M059J (cell line): ENCODE measurements around the gene SKIDA1. TPM values are rescaled to one million over a fixed set of nuclear protein-coding genes. Genes with fewer than 3 reads are reported as not detected.

Experiments
- DNase-seq: peaks from one replicate; pipeline ENCODE4 v3.0.0-alpha.2; 2012; ENCODE audit warnings: low read depth
- total RNA-seq: library from RNA; depleted of rRNA; stranded (reverse); fragments of >200 nt; shearing (Covaris generic); gene quantifications from 2 replicates; pipeline ENCODE4 v1.2.3, GENCODE V29; 2014

The SKIDA1 gene
- total RNA-seq, 1 experiment from 2014 or later: 1.9 TPM

DNA sequence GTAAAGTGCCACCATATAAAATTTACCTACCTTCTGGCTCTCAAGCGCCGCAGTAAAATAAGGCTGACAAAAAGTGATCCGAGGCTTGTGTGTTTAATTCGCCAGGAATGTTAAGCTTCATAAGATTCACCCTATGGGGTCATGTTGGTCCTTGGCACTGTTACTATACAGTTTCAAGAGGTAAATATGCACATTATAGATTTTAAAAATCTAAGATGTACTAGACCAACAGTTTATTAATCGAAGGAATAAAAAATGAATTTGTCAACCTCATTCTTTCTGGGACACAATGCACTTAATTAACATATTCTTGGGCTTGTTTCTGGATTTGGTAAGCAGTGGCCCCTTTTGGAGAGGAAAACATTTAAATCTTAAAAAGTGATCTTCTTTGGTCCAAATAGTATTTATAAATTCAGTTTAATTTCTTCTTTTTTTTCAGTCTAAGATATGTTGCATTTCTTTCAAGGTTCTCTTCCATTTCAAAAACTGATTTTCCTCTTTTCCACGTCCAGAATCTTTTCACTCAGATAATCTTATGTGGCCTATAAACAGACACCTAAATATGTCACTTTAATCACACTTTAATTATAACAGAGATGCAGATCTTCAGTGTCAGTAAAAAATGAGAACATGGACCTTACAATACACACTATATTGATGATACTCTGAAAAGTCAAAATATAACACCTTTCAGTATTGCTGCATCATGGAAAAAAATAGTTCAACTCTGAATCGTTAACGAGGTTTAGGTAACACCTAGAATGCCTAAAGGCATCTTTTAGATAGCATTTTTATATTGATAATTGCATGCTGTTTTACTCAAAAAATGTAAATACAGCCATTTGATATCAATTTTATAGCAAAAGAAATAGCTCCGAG, 3.8 kb upstream of the SKIDA1 start:
- peak; percentile 53 for DNase-seq

DNA sequence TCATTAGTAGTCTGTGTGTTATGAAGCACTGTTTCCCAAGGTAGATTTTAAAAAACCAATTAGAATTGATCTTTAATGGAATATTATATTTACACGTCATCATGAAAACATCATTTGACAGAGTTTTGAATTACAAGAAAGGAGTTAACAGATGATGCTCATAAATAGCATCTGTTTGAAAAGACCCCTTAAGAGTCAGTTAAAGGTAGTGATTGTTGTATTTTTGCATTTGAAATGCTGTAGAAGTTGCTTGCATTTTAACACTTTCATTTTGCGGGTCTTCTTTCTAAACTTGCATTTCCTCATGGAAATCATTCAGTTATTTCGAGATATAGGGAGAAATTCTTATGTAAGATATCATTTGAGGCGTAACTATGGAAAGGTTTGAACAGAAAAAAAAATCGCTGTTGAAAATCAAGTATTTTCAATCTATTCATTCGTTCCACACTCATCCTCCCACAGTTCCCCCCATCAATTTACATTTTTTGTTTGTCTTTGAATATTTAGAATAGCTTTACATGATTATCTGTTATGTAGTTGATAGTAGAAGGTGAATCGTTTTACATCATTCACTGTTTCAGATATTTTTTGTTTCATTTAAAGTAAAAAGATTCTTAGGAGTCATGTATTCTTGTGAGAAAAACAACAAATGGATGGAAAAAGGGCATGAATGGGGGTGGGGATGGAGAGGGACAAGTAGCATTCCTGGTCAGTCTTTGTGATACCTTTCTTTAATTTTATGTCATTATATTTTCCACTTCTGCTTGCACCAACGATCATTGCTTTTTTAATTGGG, 3.0 kb upstream of the SKIDA1 start:
- DNase-seq: no peak

DNA sequence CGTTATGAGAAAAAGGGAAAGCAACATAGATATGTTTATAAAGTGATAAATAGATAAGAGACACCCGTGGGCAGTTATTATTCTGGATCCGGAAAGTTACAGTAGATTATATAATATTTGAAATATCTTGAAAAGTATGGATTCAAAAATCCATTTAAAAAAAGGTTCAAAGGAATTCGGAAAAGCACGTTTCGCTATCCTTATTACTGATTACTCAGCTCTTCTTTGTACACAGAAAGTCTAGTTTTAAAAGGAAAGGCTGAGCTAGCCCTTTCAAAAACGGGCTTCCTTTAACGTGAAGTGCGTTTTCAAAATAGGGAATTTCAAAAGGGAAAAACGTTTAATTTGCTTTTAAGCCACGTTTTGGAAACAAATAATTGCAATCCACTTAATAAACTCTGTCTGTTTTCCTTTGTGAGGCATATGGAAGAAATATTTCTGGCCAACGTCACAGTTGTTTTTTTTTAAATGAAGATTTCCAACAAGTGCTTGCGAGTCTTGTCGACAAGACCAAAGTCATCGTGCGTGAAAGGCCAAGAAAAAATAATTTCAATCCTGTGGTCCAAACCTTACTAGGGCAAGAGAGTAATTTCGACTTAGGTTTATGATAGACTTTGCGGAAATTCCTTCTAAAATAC, 2.2 kb upstream of the SKIDA1 start:
- peak; percentile 58 for DNase-seq

DNA sequence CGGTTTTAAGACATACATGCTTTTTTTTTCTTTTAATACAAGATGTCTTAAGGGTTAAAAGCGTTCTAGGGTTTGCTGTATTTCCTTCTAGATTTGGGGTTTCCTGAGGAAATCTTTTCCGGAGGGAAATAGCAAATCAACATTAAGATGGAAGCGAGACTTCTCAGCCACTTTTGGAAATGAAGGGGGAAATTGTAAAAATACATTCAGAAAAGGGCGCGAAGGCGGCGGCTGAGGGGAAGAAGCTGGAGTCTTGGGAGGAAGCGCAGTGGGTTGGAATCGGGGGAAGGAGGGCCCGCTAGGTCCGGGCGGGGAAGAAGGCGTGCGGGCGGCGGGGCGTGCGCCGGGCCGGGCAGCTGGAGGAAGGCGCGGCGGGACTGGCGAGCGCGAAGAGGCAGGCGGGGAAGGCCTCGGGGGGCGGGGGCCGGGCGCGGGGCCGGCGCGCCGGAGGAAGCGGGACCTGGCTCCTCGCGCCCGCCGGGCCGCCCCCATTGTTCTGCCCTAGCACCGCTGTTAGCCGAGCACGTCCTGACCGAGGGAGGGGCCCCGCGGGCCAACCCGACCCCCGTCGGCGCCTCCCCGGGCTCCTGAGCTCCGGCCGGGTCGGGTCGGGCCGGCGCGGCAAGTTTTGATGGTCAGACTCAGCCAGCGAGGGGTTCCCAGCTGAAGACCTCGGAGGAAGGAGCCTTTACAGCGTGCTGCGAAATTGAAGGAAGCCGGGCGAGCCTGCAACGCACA, 1.5 kb upstream of the SKIDA1 start:
- DNase-seq: peak; percentile 51

DNA sequence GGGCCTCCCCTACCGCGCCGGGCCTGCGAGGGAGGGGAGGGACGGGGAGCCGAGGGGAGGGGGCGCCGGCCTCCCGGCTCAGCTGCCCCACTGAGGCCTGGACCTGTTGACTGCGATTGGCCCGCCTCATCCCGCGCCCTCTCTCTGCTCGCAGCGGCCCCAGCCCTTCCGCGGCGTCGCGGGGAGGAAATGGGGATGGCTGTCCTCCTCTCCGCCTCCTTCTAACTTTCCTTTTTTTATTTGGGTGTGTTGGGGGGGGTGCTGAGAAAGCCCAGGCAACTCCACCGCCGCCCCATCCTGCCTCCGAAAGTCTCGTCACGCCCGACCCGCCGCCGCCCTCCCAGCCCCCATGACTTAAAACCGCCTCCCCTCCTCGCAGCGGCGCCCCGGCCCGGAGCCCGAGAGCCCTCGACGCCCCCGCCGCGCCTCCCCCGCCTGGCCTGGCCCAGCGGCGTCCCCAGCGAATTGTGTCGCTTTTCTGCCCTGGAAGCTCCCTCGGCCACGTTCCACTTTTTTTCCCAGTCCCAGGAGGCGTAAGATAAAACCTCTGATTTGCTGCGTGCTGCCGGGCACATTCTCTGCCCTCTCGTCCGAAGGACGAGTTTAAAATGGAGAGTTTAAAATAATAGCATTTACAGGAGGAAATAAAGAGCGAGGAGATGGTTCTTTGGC, 842 bp upstream of the SKIDA1 start:
- peak; percentile 76 for DNase-seq

DNA sequence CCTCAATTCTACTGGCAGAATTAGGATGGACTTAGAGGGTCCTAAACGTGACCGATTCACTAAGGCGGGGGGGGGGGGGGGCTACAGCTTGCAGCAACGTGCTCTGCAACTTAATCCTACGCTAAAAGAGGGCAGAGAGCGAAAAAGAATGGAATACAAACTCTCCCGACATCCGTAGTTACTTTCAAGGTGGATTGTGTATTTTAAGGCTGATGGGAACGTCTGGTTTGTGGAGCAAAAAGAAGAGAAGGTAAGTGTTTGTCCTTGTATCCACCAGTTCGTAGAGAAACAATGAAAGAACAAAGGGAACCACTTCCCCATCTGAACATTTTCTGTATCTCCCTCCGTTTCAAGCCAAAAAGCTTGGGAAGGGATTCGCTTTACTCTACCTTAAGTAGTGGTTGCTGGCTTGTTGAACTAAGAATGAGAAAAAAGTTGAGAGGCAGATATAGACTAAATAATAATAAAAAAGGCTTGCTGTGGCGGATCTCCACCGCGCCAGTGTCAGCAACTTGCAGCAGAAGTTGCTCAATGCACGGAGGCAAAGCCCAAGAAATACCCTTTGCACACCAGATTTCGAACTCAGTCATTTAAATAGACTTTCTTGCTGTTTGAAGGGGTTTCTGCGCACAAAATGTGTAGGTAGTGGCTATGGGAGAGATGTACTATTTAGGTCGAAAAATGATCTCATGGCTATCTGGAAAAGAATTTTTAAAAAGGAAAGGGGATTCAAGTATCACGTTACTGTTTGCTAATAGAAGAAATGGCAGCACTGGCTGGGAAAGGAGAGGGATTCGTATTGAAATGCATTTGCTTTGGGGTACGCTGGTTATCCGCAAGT, 736 bp downstream of the SKIDA1 start:
- peak; percentile 31 for DNase-seq

DNA sequence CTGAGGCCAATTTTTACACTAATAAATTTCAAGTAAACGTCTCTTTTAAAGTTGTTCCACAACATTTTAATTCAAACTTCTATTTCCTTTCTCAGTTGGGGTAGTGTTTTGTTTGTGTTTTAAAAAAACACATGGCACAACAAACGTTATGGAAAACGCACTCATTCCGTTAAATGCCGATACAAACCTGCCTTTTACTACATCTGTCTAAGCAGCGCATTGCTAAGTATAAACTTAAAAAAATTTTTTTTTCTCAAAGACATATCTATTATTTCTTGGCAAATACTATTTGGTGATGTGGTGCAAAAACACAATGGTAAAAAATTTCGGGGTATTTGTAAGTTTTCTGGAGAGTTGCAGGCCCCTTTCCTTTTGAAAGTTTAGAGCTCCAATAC, 1.4 kb downstream of the SKIDA1 start:
- DNase-seq: no peak

DNA sequence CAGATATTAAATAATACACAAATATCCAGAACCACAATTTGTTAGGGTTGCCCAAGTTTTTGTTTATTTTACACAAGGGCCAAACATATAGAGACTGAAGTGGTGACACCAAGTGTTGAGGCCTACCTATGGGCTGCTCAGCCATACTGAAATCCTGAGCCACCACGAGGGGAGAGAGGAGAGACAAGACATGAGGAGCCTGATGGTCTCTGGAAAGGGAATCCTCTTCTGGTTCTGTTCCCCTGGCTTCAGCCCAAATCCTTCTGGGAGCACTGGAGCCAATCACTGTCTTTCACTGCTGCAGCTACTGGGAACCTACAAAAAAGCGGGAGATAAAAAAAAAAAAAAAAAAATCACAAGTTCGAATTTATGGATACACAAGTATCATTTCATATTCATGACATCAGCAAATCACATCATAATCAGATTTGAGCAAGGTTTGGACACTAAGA, 1.9 kb downstream of the SKIDA1 start:
- DNase-seq: peak; percentile 53

DNA sequence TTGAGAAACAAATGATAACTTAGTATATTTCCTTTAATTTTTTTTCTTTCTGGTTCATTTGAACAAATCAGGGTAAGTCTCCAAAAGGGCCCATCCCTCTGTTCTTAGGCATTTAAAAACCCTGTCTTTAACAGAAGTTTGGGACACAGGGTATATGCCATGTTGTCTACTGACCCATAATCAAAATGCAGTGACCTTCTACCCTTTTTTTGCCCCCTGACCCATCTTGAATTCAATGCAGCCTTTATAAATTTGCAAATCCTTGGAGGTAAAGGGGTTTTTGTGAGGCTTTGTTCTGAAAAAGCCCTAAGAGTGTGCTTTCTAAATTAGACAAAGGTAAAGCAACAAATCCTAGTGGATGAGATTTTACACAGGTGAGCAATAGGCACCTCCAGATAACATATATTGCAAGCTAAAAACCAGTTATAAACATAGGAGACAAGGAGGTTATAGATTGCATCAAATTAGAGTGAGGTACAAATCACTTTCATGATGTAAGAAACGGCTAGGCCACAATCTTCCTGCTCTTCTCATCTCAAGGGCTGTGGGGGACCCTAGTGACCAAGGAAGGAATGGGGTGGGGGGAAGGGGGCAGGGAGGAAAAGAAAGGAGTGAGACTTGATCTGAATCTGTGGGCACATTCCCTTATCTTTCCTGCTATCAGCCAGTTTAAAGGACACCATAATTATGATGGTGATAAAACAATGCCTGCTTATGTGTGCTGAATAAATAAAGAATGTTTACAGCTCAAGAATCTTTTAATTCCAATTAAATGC, 2.7 kb downstream of the SKIDA1 start:
- peak; percentile 38 for DNase-seq

DNA sequence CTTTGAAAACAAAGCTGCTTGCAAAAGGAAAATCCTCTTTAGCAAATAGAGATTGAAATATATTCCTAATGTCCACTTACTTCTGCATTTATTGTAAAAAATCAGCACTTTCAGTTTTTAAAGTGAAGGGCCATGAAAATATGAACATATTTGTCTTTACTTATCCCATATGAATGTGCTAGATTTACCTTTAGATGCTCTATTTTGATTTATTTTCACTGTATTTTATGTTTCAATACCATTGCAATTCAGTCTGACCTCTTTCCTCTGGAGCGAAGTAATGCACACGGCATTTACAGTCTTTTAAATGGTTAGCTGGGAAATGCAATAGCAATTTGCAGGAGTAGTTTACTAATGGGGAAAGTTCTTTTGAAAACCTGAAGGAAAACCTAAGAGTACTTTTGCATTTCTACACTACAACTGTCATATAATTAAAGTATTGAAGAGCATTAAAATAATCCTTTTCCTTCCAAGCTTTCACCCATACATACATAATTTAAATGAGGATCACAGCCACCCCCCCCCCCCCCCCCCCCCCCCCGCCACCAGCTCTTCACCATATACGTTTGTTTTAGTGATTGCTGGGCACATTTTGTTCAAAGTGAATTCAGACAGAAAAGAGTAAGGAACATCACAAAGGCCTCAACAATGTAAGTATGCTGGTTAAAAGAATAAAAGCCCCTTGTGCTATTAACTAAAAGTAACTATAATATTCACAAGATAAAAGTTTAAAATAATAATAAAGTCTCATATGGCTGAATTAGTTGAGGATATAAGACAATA, 3.5 kb downstream of the SKIDA1 start:
- DNase-seq: peak; percentile 3

DNA sequence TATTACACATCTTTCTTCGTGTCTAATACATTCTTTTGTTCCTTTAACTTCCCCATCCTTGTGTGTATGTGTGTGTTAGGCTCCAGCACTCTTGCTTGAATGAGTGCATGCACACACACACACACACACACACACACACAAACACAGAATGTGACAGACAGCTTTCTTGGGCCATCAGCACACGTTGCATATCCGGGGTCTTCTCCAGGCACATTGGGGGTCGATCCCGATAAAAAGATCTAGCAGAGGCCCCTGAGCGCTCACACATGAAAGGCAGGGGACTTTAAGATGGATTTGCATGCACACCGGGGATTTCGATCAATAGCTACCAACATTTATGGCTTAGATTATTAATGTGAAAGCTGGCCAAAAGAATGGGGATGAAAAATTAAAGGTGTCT, 4.5 kb downstream of the SKIDA1 start:
- peak; percentile 3 for DNase-seq

DNA sequence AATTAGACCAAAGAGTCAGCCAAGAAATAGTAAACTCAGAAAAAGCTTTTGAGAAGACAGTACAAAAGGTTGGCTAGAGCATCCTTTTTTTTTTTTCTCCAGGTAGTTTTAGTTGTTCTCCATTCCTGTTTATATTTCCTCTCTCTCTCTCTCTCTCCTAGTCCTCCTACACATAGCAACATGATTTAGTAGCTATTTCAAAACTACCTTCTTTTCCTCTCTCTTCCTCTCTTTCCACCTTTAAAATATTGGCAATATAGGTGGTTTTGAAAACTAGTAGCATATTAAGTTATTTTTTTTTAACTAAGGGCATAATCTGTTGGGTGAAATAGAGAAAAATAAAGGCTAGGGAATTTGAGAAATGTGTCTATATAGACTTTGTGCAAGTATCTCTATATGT, 5.0 kb downstream of the SKIDA1 start:
- DNase-seq: no peak

DNA sequence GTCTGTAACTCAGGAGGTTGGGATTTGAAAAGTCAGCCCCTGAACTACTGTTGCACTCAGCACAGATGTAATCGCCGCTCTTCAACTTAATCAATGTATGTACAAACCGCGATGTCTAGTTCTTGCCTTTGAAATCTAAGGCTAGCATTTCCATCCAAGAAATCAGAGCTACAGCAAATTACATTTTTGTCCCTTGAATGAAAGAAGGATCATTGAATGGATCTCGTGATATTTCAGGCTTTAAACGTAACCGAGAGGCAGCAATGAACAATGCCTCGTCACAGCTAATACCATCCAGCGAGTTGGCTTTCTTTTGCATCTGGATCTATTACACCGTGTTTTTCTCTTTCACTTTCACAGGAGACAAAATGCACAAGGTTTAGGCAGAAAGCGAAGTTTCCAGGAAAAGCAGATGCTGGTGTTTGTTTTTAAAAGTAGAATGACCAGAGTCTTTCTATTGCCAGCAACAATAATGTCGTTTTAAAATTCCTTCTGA, 5.5 kb downstream of the SKIDA1 start:
- DNase-seq: peak; percentile 73

DNA sequence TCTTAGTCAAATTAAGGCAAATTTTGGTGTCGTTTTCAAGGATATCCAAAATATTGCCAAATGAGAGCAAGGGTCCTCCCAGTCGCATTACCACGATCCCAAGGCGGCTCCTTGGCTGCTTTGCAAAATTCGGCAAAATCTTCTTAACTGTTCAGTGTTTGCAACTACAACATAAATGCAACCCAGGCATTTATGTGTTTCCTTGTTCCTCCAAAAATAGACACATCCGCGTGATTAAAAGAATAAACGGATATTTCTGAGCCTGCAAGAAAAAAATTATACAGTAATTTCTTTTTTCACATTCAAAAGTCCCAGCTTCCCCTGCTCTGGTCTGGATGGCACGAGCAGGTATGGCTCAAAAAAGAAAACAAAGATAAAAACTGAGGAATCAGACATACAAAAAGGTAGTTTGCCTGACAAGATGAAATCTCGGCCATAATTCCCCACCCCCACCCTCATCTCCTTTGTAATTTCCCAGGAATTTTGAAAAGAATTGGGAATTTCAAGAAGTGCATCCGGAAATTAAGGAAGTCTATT, 6.0 kb downstream of the SKIDA1 start:
- peak; percentile 9 for DNase-seq

DNA sequence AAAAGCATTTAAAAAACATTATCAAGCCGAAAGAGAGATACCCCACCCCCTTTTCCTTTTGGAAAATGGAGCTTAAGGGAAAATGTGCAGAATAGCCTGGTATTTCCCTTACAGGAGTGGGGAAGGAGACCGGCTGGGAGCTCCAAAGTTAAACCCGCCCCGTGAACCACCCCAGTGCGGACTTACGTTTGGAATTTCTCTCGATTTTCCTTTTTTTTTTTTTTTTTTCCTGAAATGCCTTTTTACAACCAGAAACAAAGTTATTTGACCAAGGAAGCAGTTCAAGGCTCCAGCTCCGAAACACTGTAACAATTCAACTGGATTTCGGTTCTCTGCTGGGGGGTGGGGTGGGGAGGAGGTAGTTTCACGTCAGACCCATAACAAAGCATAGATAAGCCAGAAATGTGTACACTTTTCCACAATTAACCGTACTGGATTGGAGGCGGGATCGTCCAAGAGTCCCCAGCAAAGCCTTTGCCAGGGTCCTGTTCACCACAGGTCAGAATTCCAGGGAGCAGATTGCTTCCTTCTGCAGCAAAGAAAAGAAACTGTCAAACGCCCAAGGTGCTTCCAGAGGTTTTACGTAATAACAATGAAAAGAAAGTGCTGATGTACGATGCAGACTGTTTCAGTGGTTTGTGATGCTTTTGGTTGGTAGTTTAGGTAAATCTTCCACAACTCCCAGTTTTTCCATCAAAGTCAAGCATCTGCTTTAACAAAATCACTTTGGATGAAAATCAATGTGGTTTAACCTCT, 6.7 kb downstream of the SKIDA1 start:
- peak; percentile 49 for DNase-seq

DNA sequence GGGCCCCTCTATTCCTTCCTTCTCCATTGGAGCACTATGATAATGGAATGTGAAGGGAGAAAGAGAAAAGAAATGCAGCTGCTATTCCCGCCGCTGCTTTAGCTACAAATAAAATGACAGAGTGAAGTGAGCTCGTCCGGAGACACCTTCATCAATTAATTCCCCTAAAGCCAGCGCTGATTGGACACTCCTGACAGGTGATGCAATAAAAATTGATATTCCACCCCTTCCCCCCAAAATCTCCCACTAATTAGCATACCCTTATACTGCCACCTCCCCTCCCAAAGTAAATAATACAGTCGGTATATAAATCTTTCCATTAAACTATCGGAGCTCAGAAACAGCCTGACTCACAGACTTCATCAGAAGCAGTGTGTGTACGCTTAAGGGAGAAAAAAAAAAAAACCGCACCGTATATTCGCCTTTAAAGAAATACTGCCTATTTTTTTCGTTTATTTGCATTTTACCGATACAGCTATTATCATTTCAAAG, 7.3 kb downstream of the SKIDA1 start:
- DNase-seq: peak; percentile 57
